Fibroblast of lung (primary cell): ENCODE results near the gene SLC51B. TPM values are rescaled to one million over a fixed set of nuclear protein-coding genes. Genes with fewer than 3 reads are reported as not detected.
A peak's percentile ranks its signal among the peaks of the same experiment; 100 is the strongest.

Experiments used
- DNase-seq, 2 donors: peaks; one replicate each; pipeline versions ENCODE4 v3.0.0 to v3.0.0-alpha.2; 2010; ENCODE audit warnings: low read depth in 2 of 2
- H2AFZ ChIP-seq: 2 replicates; pipeline ENCODE4 v1.5.1; 2012; ENCODE audit warnings: low read length, control low read depth, inconsistent platforms
- H3K27ac ChIP-seq: 2 replicates; pipeline ENCODE4 v1.5.1; 2011; ENCODE audit warnings: low read length, control low read depth; ENCODE audit not compliant: insufficient read depth
- H3K27me3 ChIP-seq: 2 replicates; pipeline ENCODE4 v1.5.1; 2011; ENCODE audit warnings: mild to moderate bottlenecking, low read length; ENCODE audit not compliant: control insufficient read depth, insufficient read depth
- H3K36me3 ChIP-seq: 2 replicates; pipeline ENCODE4 v1.5.1; 2011; ENCODE audit warnings: low read length; ENCODE audit not compliant: control insufficient read depth, insufficient read depth
- H3K4me1 ChIP-seq: 2 replicates; pipeline ENCODE4 v1.5.1; 2011; ENCODE audit warnings: low read length; ENCODE audit not compliant: control insufficient read depth, insufficient read depth; ENCODE audit errors: extremely low read depth
- H3K4me2 ChIP-seq: 2 replicates; pipeline ENCODE4 v1.5.1; 2011; ENCODE audit warnings: low read length, control low read depth; ENCODE audit not compliant: insufficient read depth; ENCODE audit errors: extremely low read depth
- H3K4me3 ChIP-seq, 4 experiments: fragments of 200-600 bp in 1 of 4; sonication (generic) in 1 of 4; replicated peaks in 1 of 4; 2 replicates each; pipeline ENCODE4 v1.5.1; 2011 to 2016; ENCODE audit warnings: low read length in 4 of 4, low read depth in 3 of 4, mild to moderate bottlenecking in 3 of 4, control low read depth in 2 of 4, inconsistent platforms in 1 of 4, mixed read lengths in 1 of 4; ENCODE audit not compliant: insufficient read depth in 1 of 4; ENCODE audit errors: control extremely low read depth in 1 of 4
- H3K79me2 ChIP-seq: 2 replicates; pipeline ENCODE4 v1.5.1; 2012; ENCODE audit warnings: mild to moderate bottlenecking, low read length, inconsistent platforms; ENCODE audit not compliant: control insufficient read depth, insufficient read depth
- H3K9ac ChIP-seq: 2 replicates; pipeline ENCODE4 v1.5.1; 2011; ENCODE audit warnings: mild to moderate bottlenecking, low read length, control low read depth; ENCODE audit not compliant: insufficient read depth
- H3K9me3 ChIP-seq: 2 replicates; pipeline ENCODE4 v1.5.1; 2012; ENCODE audit warnings: low read depth, low read length; ENCODE audit not compliant: control insufficient read depth, insufficient read depth
- H4K20me1 ChIP-seq: 2 replicates; pipeline ENCODE4 v1.5.1; 2011; ENCODE audit warnings: low read length; ENCODE audit not compliant: control insufficient read depth, insufficient read depth; ENCODE audit errors: extremely low read depth
- EZH2 ChIP-seq: IDR thresholded peaks from 2 replicates; pipeline ENCODE4 v1.5.1; 2012; ENCODE audit warnings: low read length, control low read depth, mild to moderate bottlenecking; ENCODE audit errors: missing control alignments
- polyA plus RNA-seq, 2 donors: library from polyadenylated mRNA; depleted of rRNA in 1 of 2; stranded (reverse) in 1 of 2; unstranded in 1 of 2; fragments of >200 nt; gene quantifications; 2 replicates each; pipeline ENCODE4 v1.2.1, GENCODE V29; 2011 to 2012; ENCODE audit warnings: missing spikeins in 1 of 2
- total RNA-seq: library from RNA; depleted of rRNA; stranded (reverse); fragments of >200 nt; gene quantifications from 2 replicates; pipeline ENCODE4 v1.2.1, GENCODE V29; 2014
- TF ChIP-seq, protein P1 (sequence below), 2 donors: IDR thresholded peaks in 1 of 2; conservative IDR thresholded peaks in 1 of 2; 1 replicate in 1 of 2; 2 replicates in 1 of 2; pipeline ENCODE4 v1.5.1; 2011 to 2012; ENCODE audit warnings: low read length in 2 of 2, control low read depth in 1 of 2, inconsistent platforms in 1 of 2, low read depth in 1 of 2, mild to moderate bottlenecking in 1 of 2

SLC51B gene
- total and polyA plus RNA-seq, 2 donors (not counting 1 experiment from before 2014, with no cell fraction given), result 0.66 to 0.98 TPM

DNA sequence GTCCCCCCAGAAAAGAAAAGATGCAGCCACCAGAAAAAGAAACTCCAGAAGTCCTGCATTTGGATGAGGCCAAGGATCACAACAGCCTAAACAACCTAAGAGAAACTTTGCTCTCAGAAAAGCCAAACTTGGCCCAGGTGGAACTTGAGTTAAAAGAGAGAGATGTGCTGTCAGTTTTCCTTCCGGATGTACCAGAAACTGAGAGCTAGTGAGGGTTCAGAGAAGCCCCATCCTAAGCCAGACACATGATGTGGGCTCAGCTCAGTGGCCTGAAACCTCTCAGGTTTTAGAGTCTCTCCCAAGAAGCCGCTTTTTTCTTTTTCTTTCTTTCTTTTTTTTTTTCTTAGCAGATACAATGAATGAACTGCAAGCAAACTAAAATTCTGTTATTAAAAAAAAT is 7.8 kb downstream of the SLC51B start:
- no peak for DNase-seq
- Histone ChIP-seq H3K9me3 (no peaks in the 10 kb centered on the region), H3K27ac (no peak overlapping the region), H3K4me1 (peaks cover 31% of the 10 kb centered on the region), H4K20me1 (no peaks in the 10 kb centered on the region), H3K27me3 (no peaks in the 10 kb centered on the region), H3K9ac (no peak overlapping the region), H3K4me2 (no peak overlapping the region), H3K36me3 (peaks cover 2% of the 10 kb centered on the region), H3K4me3 (no peak overlapping the region), H2AFZ (no peak overlapping the region), H3K79me2 (no peaks in the 10 kb centered on the region)
- TF ChIP-seq, protein P1, sequence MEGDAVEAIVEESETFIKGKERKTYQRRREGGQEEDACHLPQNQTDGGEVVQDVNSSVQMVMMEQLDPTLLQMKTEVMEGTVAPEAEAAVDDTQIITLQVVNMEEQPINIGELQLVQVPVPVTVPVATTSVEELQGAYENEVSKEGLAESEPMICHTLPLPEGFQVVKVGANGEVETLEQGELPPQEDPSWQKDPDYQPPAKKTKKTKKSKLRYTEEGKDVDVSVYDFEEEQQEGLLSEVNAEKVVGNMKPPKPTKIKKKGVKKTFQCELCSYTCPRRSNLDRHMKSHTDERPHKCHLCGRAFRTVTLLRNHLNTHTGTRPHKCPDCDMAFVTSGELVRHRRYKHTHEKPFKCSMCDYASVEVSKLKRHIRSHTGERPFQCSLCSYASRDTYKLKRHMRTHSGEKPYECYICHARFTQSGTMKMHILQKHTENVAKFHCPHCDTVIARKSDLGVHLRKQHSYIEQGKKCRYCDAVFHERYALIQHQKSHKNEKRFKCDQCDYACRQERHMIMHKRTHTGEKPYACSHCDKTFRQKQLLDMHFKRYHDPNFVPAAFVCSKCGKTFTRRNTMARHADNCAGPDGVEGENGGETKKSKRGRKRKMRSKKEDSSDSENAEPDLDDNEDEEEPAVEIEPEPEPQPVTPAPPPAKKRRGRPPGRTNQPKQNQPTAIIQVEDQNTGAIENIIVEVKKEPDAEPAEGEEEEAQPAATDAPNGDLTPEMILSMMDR (conservative IDR thresholded peaks at IDR 0.05 in 1 of 2, IDR thresholded peaks at IDR 0.05 in 1 of 2; ENCODE audit: low read depth in 1 of 2, low read length in 2 of 2), result no peak
- TF ChIP-seq EZH2, result no peak

DNA sequence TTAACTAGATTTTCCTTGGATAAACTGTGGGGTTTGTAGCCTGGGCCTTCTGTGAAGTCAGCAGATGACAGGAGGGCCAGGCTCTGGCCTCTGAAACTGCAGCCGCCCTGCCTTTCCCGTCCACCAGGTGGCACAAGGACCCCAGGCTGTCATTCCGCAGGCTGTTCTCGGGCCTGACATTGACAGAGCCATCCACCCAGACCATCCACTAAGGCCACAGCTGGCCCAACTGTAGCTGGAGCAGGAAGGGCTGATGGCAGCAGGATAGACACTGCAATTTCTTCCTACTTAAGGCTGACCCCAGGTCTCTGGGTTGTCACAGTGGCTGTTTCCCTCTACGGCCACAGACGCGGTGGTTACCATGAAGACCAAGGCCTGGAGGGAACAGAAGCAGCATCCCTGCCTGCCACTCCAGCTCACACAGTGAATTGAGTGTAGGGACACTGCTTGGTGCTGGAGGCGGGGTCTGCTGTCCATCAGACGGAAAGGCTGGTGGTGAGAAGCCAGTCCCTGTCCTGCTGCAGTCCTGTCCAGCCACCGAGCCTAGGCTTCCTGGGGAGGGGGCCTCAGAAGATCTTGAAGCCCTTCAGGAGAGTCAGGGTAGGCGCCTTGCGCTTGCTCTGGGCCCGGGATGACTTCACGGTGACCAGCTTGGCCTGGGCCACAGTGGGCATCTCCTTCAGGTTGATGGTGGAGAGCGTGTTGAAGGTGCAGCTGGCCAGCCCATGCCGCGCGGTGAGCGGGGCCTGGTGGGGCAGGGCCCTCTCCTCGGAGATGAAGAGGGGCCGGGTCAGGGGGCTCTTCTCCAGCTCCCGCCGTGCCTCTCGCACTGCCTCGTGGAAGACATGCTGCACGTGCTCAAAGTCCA is 9.4 kb downstream of the SLC51B start:
- no peaks in the 10 kb centered on the region for H3K79me2 ChIP-seq
- no peak overlapping the region for H2AFZ ChIP-seq
- no peak overlapping the region for H3K9ac ChIP-seq
- TF ChIP-seq, protein P1 (conservative IDR thresholded peaks at IDR 0.05 in 1 of 2, IDR thresholded peaks at IDR 0.05 in 1 of 2; ENCODE audit: low read depth in 1 of 2, low read length in 2 of 2), result peak; percentile 85 to 93
- no peak for TF ChIP-seq EZH2
- H3K4me1 ChIP-seq, result peaks cover 29% of the 10 kb centered on the region
- H3K27me3 ChIP-seq, result no peaks in the 10 kb centered on the region
- H3K27ac ChIP-seq, result no peak overlapping the region
- H4K20me1 ChIP-seq, result no peaks in the 10 kb centered on the region
- H3K9me3 ChIP-seq, result no peaks in the 10 kb centered on the region
- no peak overlapping the region for H3K4me3 ChIP-seq
- peaks cover 2% of the 10 kb centered on the region for H3K36me3 ChIP-seq
- H3K4me2 ChIP-seq, result no peak overlapping the region
- DNase-seq, result peak; percentile 36 to 73

DNA sequence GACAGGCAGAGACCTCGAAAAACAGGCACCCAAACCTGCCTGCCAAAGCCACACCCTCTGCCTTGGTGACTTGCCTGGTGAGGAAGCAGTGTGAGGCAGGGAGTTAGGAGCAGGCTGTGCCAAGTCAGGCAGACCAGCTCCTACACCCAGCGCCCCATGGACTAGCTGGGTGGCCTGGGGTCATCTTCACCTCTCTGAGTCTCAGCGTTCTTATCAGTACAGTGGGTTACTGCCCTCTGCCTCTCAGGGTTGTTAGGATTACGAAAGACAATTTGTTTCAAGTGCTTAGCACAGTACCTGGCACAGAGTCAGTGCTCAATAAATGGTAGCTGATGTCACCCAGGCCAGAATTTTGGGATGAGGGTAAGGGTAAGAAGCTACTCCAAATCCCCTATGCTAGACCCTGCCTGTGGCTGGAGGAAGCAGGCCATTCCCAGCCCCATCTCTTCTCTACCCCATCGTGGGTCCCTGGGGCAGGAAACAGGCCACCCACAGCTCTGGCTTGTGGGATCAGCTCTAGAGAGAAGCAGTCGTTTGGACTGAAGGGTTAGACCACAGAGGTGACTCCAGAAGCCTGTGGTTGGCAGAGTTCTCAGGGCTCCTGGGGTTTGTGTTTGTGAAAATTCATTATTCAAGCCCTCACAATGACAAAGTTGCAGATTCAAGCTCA is 10.1 kb downstream of the SLC51B start:
- H3K27me3 ChIP-seq, result no peaks in the 10 kb centered on the region
- peak; percentile 52 to 62 for DNase-seq
- no peaks in the 10 kb centered on the region for H4K20me1 ChIP-seq
- no peak overlapping the region for H3K9ac ChIP-seq
- H3K9me3 ChIP-seq, result no peaks in the 10 kb centered on the region
- TF ChIP-seq EZH2, result no peak
- TF ChIP-seq, protein P1 (conservative IDR thresholded peaks at IDR 0.05 in 1 of 2, IDR thresholded peaks at IDR 0.05 in 1 of 2; ENCODE audit: low read depth in 1 of 2, low read length in 2 of 2), result no peak
- no peak overlapping the region for H3K4me2 ChIP-seq
- H3K4me3 ChIP-seq, result no peak overlapping the region
- no peaks in the 10 kb centered on the region for H3K79me2 ChIP-seq
- H3K27ac ChIP-seq, result no peak overlapping the region
- no peak overlapping the region for H2AFZ ChIP-seq
- peaks cover 2% of the 10 kb centered on the region for H3K36me3 ChIP-seq
- peaks cover 22% of the 10 kb centered on the region for H3K4me1 ChIP-seq
